WERI-Rb-1 (cell line): ENCODE measurements around the gene PIGR.

Experiments used
- DNase-seq: peaks from one replicate; pipeline ENCODE4 v3.0.0-alpha.2; 2020
- H3K27ac ChIP-seq: fragments of 250-450 bp; sonication (Bioruptor Pico); 2 replicates; pipeline ENCODE4 v1.5.1; 2020; ENCODE audit warnings: mild to moderate bottlenecking, moderate library complexity
- H3K27me3 ChIP-seq: fragments of 250-450 bp; sonication (Bioruptor Pico); 2 replicates; pipeline ENCODE4 v1.5.1; 2021; ENCODE audit warnings: mild to moderate bottlenecking, low read depth, moderate library complexity; ENCODE audit not compliant: insufficient read depth, severe bottlenecking
- H3K36me3 ChIP-seq: fragments of 250-450 bp; sonication (Bioruptor Pico); 2 replicates; pipeline ENCODE4 v1.5.1; 2020; ENCODE audit warnings: mild to moderate bottlenecking, moderate library complexity
- H3K4me3 ChIP-seq: 2 replicates; pipeline ENCODE4 v1.5.1; 2011; ENCODE audit warnings: low read depth, mild to moderate bottlenecking, control low read depth, low read length
- H3K9me3 ChIP-seq: fragments of 250-450 bp; sonication (Bioruptor Pico); 2 replicates; pipeline ENCODE4 v1.5.1; 2021; ENCODE audit warnings: mild to moderate bottlenecking, moderate library complexity; ENCODE audit not compliant: severe bottlenecking
- TF ChIP-seq, protein P1 (sequence below): IDR thresholded peaks from 2 replicates; pipeline ENCODE4 v1.5.1; 2011; ENCODE audit warnings: low read depth, mild to moderate bottlenecking, control low read depth, inconsistent platforms, low read length

Gene PIGR

DNA sequence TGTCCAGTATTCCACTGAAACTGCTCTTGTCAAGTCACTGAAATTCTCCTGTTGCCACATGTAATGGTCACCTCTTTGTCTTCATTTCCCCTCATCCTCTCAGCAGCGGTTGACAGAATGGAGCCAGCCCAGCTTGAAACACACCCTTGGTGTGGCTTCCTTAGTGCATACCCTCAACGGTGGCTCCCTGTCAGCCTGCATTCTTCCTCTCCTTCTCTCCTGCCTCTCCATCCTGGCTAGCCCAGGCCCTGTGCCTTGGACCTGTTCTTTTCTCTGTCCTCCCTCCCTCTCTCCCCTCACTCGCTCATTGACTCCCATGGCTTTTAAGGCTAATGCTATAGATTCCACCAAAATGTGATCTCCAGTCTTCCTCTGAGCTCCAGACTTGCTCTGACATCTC lies 28.2 kb downstream of the PIGR start:
- Histone ChIP-seq H3K27me3 (peaks cover 100% of the 10 kb centered on the region), H3K9me3 (peaks cover 9% of the 10 kb centered on the region), H3K4me3 (no peak overlapping the region), H3K27ac (no peak overlapping the region), H3K36me3 (no peaks in the 10 kb centered on the region)
- DNase-seq: no peak
- TF ChIP-seq, protein P1, sequence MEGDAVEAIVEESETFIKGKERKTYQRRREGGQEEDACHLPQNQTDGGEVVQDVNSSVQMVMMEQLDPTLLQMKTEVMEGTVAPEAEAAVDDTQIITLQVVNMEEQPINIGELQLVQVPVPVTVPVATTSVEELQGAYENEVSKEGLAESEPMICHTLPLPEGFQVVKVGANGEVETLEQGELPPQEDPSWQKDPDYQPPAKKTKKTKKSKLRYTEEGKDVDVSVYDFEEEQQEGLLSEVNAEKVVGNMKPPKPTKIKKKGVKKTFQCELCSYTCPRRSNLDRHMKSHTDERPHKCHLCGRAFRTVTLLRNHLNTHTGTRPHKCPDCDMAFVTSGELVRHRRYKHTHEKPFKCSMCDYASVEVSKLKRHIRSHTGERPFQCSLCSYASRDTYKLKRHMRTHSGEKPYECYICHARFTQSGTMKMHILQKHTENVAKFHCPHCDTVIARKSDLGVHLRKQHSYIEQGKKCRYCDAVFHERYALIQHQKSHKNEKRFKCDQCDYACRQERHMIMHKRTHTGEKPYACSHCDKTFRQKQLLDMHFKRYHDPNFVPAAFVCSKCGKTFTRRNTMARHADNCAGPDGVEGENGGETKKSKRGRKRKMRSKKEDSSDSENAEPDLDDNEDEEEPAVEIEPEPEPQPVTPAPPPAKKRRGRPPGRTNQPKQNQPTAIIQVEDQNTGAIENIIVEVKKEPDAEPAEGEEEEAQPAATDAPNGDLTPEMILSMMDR: no peak

DNA sequence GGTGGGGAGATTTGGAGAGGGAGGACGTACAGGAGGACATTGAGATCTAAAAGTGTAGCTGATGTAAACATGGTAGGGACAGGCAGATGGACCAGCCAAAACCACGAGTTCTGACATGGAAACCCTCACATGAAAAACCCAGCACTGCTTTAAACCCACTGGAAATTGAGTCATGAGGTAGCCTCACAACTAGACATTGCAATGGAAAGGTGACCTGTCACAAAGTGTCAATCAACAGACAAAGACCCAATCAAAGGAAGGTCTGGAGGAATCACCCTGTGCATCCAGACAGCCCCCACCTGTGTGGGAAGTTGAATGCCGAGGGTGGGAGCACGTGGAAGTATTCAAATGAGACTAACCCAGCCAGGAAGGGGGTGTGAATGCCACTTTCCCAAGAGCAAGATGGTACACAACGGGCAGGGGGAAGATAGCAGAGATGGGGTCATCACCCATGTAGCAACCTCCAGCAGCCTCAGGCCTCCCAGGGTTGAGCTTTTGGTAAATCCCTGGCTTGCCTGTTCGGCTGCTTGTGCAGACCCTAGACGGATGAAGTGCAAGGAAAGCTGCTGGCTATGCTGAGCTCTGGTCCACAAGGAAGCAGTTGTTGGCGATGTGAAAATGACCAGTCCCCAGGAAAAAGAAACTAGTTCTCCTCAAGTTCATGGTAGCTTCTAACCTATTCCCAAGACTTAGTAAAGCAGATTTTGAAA lies 30.1 kb downstream of the PIGR start:
- H3K9me3 ChIP-seq: peaks cover 5% of the 10 kb centered on the region
- H3K4me3 ChIP-seq: no peak overlapping the region
- H3K27ac ChIP-seq: no peak overlapping the region
- H3K27me3 ChIP-seq: peaks cover 99% of the 10 kb centered on the region
- no peak for DNase-seq
- no peaks in the 10 kb centered on the region for H3K36me3 ChIP-seq
- TF ChIP-seq, protein P1: no peak

DNA sequence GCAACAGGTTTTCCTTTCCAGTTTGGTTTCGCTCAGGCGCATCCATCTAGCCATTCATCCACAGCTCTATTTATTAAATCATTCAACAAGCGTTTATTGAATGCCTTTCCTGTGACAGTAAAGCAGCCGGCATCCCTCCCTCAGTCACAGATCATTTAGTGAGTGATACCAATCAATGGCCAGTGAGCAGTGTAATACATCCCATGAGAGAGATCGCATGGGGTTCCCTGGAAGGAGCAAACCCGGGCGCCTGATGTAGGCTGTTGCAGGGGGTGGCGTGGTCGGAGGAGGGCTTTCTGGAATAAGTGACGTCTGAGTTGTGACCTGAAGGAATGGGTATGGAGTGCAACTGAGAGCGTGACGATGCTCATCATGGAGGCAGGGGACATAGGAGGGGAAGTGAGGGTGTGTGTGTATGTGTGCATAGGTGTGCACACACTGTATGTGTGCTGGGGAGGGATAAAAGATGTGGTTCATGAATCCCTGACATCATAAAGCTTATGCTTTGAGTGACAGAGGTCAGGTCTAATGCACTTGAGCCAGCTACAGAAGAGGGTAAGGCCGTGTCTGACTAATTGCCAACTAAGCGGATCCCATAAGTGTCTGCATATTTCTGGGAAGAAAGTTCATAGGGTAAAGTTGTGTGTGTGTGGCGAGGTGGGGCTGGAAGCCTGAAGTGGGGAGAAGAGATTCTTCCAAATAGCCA lies 31.1 kb downstream of the PIGR start:
- Histone ChIP-seq H3K4me3 (no peak overlapping the region), H3K9me3 (peaks cover 4% of the 10 kb centered on the region), H3K27ac (no peak overlapping the region), H3K36me3 (no peaks in the 10 kb centered on the region), H3K27me3 (peaks cover 99% of the 10 kb centered on the region)
- TF ChIP-seq, protein P1: no peak
- DNase-seq: no peak

DNA sequence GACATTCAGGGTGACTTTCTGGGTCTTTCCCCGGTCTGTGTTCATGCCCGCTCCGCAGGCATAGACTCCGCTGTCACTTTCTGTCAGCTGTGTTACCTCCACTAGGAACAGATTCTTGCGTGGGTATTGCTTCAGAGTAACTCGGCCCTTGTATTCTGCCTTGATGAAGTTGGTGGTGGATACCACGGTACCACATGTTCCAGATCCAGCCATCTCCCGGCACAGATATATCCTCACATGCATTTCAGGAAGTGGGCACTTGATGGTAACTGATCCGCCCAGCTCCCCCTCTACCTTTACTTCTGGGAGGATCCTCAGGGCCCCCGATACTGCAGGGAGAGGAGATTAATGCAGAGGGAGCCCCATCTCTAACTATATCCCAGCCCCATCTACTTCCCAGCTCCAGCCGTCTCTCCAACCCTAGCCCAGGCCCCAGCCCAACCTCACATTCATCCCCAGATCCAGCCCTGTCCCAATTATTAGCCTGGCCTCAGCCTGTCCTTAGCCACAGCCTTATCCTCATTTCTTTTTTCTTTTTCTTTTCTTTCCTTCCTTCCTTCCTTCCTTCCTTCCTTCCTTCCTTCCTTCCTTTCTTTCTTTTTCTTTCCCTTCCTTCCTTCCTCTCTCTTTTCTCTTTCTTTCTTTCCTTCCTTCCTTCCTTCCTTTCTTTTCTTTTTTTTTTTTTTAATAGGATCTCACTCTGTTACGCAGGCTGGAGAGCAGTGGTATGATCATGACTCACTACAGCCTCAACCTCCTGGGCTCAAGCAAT lies 32.3 kb downstream of the PIGR start:
- H3K36me3 ChIP-seq: no peaks in the 10 kb centered on the region
- no peak for DNase-seq
- H3K27me3 ChIP-seq: peaks cover 99% of the 10 kb centered on the region
- no peak overlapping the region for H3K27ac ChIP-seq
- TF ChIP-seq, protein P1: no peak
- no peak overlapping the region for H3K4me3 ChIP-seq
- peaks cover under 1% of the 10 kb centered on the region for H3K9me3 ChIP-seq

DNA sequence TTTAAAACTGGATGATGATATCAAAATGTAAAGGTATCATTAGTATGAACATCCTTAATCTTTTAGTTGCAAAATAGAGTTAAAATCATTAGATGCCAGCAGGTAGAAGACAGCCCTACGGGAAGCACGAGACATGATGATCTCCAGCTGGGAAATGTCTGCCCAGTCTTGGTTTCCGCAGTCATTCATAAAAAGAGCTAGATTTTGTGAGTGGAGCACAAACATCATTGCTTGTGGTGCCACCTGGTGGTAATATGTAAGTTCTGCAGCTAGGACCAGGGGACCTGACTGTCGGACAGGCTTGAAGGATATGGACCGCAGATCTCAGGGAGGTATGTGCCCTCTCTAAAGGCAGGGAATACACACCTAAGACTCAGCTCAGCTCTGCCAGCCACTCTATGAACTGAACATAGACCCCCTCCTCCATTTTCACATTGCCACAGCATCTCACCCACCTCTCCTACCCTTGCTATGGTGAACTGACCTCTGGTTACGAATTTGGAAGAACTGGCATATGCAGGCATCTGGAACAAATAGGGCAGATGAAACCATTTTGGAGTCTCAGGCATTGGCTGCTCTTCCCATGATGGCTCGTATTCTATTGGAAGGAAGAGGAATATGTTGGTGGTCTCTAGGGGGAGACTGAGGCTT lies 33.7 kb downstream of the PIGR start:
- no peak overlapping the region for H3K4me3 ChIP-seq
- H3K9me3 ChIP-seq: peaks cover 5% of the 10 kb centered on the region
- DNase-seq: peak; percentile 91
- no peaks in the 10 kb centered on the region for H3K36me3 ChIP-seq
- peaks cover 99% of the 10 kb centered on the region for H3K27me3 ChIP-seq
- H3K27ac ChIP-seq: no peak overlapping the region
- TF ChIP-seq, protein P1: peak; percentile 97
